ENCODE measurements around the gene VAMP5.
"Not testable (repeated sequence)": the region's sequence is repeated elsewhere in the genome, so short reads cannot be mapped to it uniquely, and the experiment has no call there.

Gene VAMP5

GRCh38 chr2:85591563-85591962, 7.3 kb downstream of the VAMP5 start:
- no peak for DNase-seq (ENCODE audit: extremely low spot score)
- no peak for TF ChIP-seq CTCF (IDR thresholded peaks at IDR 0.05; ENCODE audit: control extremely low read depth, extremely low read depth, low read depth, missing control alignments)
- CTCF ChIA-PET, result interaction anchor here (1.0 to 2.1 kb wide), 2 partner anchors 9 to 45 kb away, joined by 3 to 4 read pairs; no protein-coding TSS in a partner anchor
- POLR2A ChIA-PET, result no interaction called here

GRCh38 chr2:85592299-85592698, 8.1 kb downstream of the VAMP5 start:
- ChIA-PET CTCF (interaction anchor here (0.9 to 1.0 kb wide), 2 partner anchors 41 to 44 kb away, joined by 3 read pairs; no protein-coding TSS in a partner anchor), POLR2A (interaction anchor here (0.7 kb wide), 2 partner anchors 25 to 136 kb away, joined by 3 to 5 read pairs; no protein-coding TSS in a partner anchor)
- DNase-seq (ENCODE audit: extremely low spot score), result not testable (repeated sequence)

GRCh38 chr2:85593023-85593422, 8.8 kb downstream of the VAMP5 start:
- ChIA-PET POLR2A (interaction anchor here (0.7 kb wide), 1 partner anchor 45 kb away, joined by 4 read pairs; no protein-coding TSS in a partner anchor), CTCF (interaction anchor here (0.9 to 2.2 kb wide), 2 partner anchors 10 to 42 kb away, joined by 3 to 7 read pairs; partner anchors contain the start of gene VAMP5)
- no peak for TF ChIP-seq CTCF (IDR thresholded peaks at IDR 0.05; ENCODE audit: control extremely low read depth, extremely low read depth, low read depth, missing control alignments)

GRCh38 chr2:85594715-85595300, 10.6 kb downstream of the VAMP5 start:
- POLR2A ChIA-PET, result interaction anchor here (0.6 to 1.6 kb wide), 11 partner anchors 9 to 423 kb away, joined by 3 to 9 read pairs (median 4); partner anchors contain the start of genes C2orf68, GGCX and MAT2A
- no peak for TF ChIP-seq CTCF (IDR thresholded peaks at IDR 0.05; ENCODE audit: control extremely low read depth, extremely low read depth, low read depth, missing control alignments)
- DNase-seq (ENCODE audit: extremely low spot score), result no peak
- CTCF ChIA-PET, result interaction anchor here (1.0 to 2.2 kb wide), 4 partner anchors 10 to 43 kb away, joined by 3 to 10 read pairs (median 6); partner anchors contain the start of gene VAMP5

More at GRCh38 chr2:85593023-85593422, 8.8 kb downstream of the VAMP5 start:
- no peak for DNase-seq (ENCODE audit: extremely low spot score)

GRCh38 chr2:85595301-85596025, 11.2 kb downstream of the VAMP5 start, which contains the start of gene RNF181:
TSS of gene RNF181 (plus strand) at chr2:85595745. CDS start at chr2:85595764, 19 bp downstream.
- ChIA-PET POLR2A (interaction anchor here (0.6 to 1.6 kb wide), 11 partner anchors 8 to 422 kb away, joined by 3 to 9 read pairs (median 4); partner anchors contain the start of genes C2orf68, GGCX and MAT2A), CTCF (interaction anchor here (1.0 to 1.7 kb wide), 4 partner anchors 10 to 174 kb away, joined by 3 to 10 read pairs (median 4); no protein-coding TSS in a partner anchor)
- no peak for TF ChIP-seq CTCF (IDR thresholded peaks at IDR 0.05; ENCODE audit: control extremely low read depth, extremely low read depth, low read depth, missing control alignments)
- DNase-seq (ENCODE audit: extremely low spot score), result peak; percentile 95

DNA sequence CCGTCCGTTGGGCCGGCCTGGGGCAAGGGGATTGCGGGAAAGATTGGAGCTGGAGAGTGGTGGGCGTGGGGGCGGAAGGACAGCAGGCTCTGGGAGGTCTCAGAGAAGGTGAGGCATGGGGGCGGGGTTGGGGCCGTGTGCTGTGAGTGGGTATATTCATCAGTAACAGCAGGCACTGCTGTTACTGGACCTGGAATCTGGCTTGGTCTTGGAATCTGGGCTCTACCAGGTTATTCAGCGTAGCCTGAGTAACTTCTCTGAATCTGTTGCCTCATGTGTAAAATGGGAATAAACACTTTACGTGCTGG, 11.7 kb downstream of the VAMP5 start:
- POLR2A ChIA-PET, result interaction anchor here (0.5 to 1.6 kb wide), 7 partner anchors 10 to 421 kb away, joined by 3 to 9 read pairs (median 4); partner anchors contain the start of genes C2orf68 and MAT2A
- no peak for TF ChIP-seq CTCF (IDR thresholded peaks at IDR 0.05; ENCODE audit: control extremely low read depth, extremely low read depth, low read depth, missing control alignments)
- CTCF ChIA-PET, result interaction anchor here (1.0 to 1.7 kb wide), 5 partner anchors 9 to 175 kb away, joined by 3 to 10 read pairs (median 4); no protein-coding TSS in a partner anchor
- no peak for DNase-seq (ENCODE audit: extremely low spot score)
